B cell (primary cell): ENCODE measurements around the gene RPL13.

Experiments used
- EZH2 ChIP-seq: IDR thresholded peaks from 2 replicates; pipeline ENCODE4 v1.6.1; 2012; ENCODE audit warnings: borderline replicate concordance, low read depth, mild to moderate bottlenecking, moderate library complexity, low read length; ENCODE audit not compliant: insufficient read depth, poor library complexity, severe bottlenecking
- TF ChIP-seq, protein P1 (sequence below): fragments of 200-600 bp; IDR thresholded peaks from one replicate; pipeline ENCODE4 v1.8.0; 2022; ENCODE audit warnings: antibody characterized with exemption, mild to moderate bottlenecking

- TF ChIP-seq, protein P1, sequence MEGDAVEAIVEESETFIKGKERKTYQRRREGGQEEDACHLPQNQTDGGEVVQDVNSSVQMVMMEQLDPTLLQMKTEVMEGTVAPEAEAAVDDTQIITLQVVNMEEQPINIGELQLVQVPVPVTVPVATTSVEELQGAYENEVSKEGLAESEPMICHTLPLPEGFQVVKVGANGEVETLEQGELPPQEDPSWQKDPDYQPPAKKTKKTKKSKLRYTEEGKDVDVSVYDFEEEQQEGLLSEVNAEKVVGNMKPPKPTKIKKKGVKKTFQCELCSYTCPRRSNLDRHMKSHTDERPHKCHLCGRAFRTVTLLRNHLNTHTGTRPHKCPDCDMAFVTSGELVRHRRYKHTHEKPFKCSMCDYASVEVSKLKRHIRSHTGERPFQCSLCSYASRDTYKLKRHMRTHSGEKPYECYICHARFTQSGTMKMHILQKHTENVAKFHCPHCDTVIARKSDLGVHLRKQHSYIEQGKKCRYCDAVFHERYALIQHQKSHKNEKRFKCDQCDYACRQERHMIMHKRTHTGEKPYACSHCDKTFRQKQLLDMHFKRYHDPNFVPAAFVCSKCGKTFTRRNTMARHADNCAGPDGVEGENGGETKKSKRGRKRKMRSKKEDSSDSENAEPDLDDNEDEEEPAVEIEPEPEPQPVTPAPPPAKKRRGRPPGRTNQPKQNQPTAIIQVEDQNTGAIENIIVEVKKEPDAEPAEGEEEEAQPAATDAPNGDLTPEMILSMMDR, result no peak
- TF ChIP-seq EZH2, result no peak
Observed at GRCh38 chr16:89544113-89544512, 16.4 kb upstream of the RPL13 start.
